VCaP (cell line): ENCODE results near the gene NDUFAF2.

Source experiments
- H3K27ac ChIP-seq: fragments of 450-650 bp; 2 replicates; pipeline ENCODE4 v1.5.1; 2017
- TF ChIP-seq, protein P1 (sequence below): fragments of 450-650 bp; conservative IDR thresholded peaks from 2 replicates; pipeline ENCODE4 v1.5.1; 2017; ENCODE audit warnings: mild to moderate bottlenecking, moderate library complexity

NDUFAF2 gene

GRCh38 chr5:61176631-61177030, 231.6 kb downstream of the NDUFAF2 start:
- no peak overlapping the region for H3K27ac ChIP-seq
- TF ChIP-seq, protein P1, sequence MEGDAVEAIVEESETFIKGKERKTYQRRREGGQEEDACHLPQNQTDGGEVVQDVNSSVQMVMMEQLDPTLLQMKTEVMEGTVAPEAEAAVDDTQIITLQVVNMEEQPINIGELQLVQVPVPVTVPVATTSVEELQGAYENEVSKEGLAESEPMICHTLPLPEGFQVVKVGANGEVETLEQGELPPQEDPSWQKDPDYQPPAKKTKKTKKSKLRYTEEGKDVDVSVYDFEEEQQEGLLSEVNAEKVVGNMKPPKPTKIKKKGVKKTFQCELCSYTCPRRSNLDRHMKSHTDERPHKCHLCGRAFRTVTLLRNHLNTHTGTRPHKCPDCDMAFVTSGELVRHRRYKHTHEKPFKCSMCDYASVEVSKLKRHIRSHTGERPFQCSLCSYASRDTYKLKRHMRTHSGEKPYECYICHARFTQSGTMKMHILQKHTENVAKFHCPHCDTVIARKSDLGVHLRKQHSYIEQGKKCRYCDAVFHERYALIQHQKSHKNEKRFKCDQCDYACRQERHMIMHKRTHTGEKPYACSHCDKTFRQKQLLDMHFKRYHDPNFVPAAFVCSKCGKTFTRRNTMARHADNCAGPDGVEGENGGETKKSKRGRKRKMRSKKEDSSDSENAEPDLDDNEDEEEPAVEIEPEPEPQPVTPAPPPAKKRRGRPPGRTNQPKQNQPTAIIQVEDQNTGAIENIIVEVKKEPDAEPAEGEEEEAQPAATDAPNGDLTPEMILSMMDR: no peak

DNA sequence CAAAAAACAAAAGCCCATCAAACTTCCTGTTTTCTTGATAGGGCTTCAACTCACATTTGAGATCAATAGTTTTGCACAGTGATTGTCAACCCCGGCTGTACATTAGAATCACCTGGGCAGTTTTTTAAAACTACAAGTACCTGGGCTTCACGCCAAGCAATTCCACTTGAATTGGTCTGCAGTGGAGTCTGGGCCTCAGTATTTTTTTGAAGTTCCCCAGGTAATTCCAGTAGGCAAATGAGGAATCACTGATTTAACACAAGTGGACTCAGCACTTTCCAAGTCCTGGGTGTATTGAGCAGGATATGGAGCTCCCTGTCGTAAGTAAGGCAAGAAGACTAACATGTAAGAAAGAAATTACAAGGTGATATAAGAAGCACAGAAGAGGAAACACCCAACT, 232.1 kb downstream of the NDUFAF2 start:
- TF ChIP-seq, protein P1: no peak
- H3K27ac ChIP-seq: no peak overlapping the region

GRCh38 chr5:61177716-61178115, 232.7 kb downstream of the NDUFAF2 start:
- no peak overlapping the region for H3K27ac ChIP-seq
- TF ChIP-seq, protein P1: no peak

GRCh38 chr5:61178702-61179101, 233.7 kb downstream of the NDUFAF2 start:
- H3K27ac ChIP-seq: no peak overlapping the region
- TF ChIP-seq, protein P1: no peak

- TF ChIP-seq, protein P1: no peak
- no peak overlapping the region for H3K27ac ChIP-seq
These were observed 235.9 kb downstream of the NDUFAF2 start for GRCh38 chr5:61180886-61181285.

DNA sequence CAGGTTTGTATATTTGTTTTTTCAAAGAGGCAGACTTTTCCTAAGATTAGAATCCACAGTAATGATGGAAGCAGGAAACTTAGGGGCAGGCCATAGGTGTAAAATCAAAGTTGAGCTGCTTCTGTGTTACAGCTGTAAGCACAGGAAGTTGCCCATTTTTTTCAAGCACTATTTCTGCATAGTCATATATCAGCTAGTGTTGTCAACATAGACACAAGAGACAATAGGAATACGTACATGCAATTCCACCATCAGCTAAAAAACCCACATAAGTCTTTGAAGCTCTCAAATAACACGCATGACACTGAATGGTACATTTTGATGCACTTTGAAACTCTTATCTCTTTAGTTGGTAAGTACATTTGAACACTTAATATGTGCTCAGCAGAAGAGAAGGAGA, 237.4 kb downstream of the NDUFAF2 start:
- TF ChIP-seq, protein P1: no peak
- no peak overlapping the region for H3K27ac ChIP-seq

DNA sequence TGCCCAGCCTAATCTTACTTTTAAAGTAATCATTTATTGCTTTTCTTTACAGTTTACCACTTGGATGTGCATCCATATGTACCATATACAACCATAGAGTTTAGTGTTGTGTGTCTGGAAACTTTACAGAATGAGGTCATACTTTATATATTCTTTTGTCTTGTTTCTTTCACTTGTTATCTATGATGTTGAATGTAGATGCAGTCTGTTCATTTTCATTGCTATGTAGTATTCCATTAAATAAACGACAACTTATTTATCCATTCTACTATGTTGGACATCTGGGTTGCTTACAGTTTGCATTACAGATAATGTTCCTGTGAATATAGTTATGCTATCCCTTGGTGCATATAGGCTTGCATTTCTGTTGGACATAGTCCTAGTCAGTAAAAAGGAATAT, 238.5 kb downstream of the NDUFAF2 start:
- no peak overlapping the region for H3K27ac ChIP-seq
- TF ChIP-seq, protein P1: no peak

DNA sequence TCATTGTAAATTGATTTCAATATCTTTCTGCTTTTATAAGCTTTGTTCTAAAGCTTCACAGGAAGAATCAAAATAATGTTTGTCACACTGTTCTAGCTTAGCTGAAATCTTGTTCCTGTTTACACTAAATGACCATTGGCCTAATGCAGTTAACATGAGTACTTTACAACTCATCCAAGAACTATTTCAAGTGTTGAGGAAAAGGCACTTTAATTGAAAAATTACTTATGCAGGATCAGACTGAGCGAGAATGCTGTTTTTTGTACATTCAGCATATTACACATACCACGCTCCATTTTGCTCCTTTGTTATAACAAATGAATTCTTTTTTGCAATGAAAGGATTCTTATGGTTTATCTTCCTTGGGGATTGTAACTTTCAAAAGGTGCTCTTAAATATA, 239.7 kb downstream of the NDUFAF2 start:
- H3K27ac ChIP-seq: no peak overlapping the region
- TF ChIP-seq, protein P1: no peak
